Stimulated activated effector memory CD8-positive, alpha-beta T cell treated with anti-CD3 and anti-CD28 coated beads, Interleukin-12 subunit alpha, Interleukin-12 subunit beta, amount 100 ng/mL, for 72 hours (primary cell): ENCODE data around the gene CCDC149.

Source experiments
- ATAC-seq: fragments of 150-1000 bp; cut with Tn5 transposase; 2 replicates; pipeline ENCODE4 v1.10.0; 2021
- DNase-seq, 2 donors: peaks; one replicate each; pipeline ENCODE4 v3.0.0; 2021 to 2022; ENCODE audit warnings: low spot score in 2 of 2
- H3K27ac Mint-ChIP-seq: one replicate; pipeline ENCODE4 v1.8.0; 2022; ENCODE audit warnings: mild to moderate bottlenecking, mixed read lengths
- H3K36me3 Mint-ChIP-seq: one replicate; pipeline ENCODE4 v1.8.0; 2022; ENCODE audit warnings: mild to moderate bottlenecking, mixed read lengths
- H3K4me1 Mint-ChIP-seq: one replicate; pipeline ENCODE4 v1.8.0; 2022; ENCODE audit warnings: mixed read lengths
- H3K4me3 Mint-ChIP-seq: one replicate; pipeline ENCODE4 v1.8.0; 2022; ENCODE audit warnings: mild to moderate bottlenecking, mixed read lengths
- H3K9me3 Mint-ChIP-seq: one replicate; pipeline ENCODE4 v1.8.0; 2022; ENCODE audit warnings: mixed read lengths

The CCDC149 gene

GRCh38 chr4:24777536-24778463 is 135.0 kb downstream of the CCDC149 start:
- Mint-ChIP-seq H3K27ac (no peak overlapping the region), H3K9me3 (peaks cover 2% of the 10 kb centered on the region), H3K36me3 (no peaks in the 10 kb centered on the region), H3K4me3 (no peak overlapping the region), H3K4me1 (no peaks in the 10 kb centered on the region)
- ATAC-seq (no peak), DNase-seq (no peak)

GRCh38 chr4:24775750-24776149 is 137.1 kb downstream of the CCDC149 start:
- no peaks in the 10 kb centered on the region for H3K36me3 Mint-ChIP-seq
- no peak overlapping the region for H3K27ac Mint-ChIP-seq
- no peak overlapping the region for H3K4me3 Mint-ChIP-seq
- ATAC-seq (no peak), DNase-seq (no peak)
- H3K4me1 Mint-ChIP-seq, result no peaks in the 10 kb centered on the region
- peaks cover 2% of the 10 kb centered on the region for H3K9me3 Mint-ChIP-seq

- no peak overlapping the region for H3K4me3 Mint-ChIP-seq
- no peak overlapping the region for H3K27ac Mint-ChIP-seq
- ATAC-seq, result no peak
- H3K4me1 Mint-ChIP-seq, result no peaks in the 10 kb centered on the region
- H3K9me3 Mint-ChIP-seq, result peaks cover 2% of the 10 kb centered on the region
- H3K36me3 Mint-ChIP-seq, result no peaks in the 10 kb centered on the region
- DNase-seq, result no peak
Observed at GRCh38 chr4:24775032-24775605, 137.7 kb downstream of the CCDC149 start.

GRCh38 chr4:24774452-24774851 is 138.4 kb downstream of the CCDC149 start:
- Mint-ChIP-seq H3K27ac (no peak overlapping the region), H3K4me1 (no peaks in the 10 kb centered on the region), H3K9me3 (peaks cover 2% of the 10 kb centered on the region), H3K36me3 (no peaks in the 10 kb centered on the region), H3K4me3 (no peak overlapping the region)
- no peak for DNase-seq
- no peak for ATAC-seq

- H3K27ac Mint-ChIP-seq, result no peak overlapping the region
Observed at GRCh38 chr4:24772952-24773351, 139.9 kb downstream of the CCDC149 start.

GRCh38 chr4:24772061-24772705 is 140.7 kb downstream of the CCDC149 start:
- ATAC-seq, result no peak
- H3K27ac Mint-ChIP-seq, result no peak overlapping the region
- no peaks in the 10 kb centered on the region for H3K36me3 Mint-ChIP-seq
- no peak for DNase-seq
- peaks cover 6% of the 10 kb centered on the region for H3K9me3 Mint-ChIP-seq
- no peaks in the 10 kb centered on the region for H3K4me1 Mint-ChIP-seq
- H3K4me3 Mint-ChIP-seq, result no peak overlapping the region

More at GRCh38 chr4:24772952-24773351, 139.9 kb downstream of the CCDC149 start:
- Mint-ChIP-seq H3K9me3 (peaks cover 2% of the 10 kb centered on the region), H3K4me1 (no peaks in the 10 kb centered on the region), H3K4me3 (no peak overlapping the region), H3K36me3 (no peaks in the 10 kb centered on the region)
- DNase-seq, result no peak
- no peak for ATAC-seq

GRCh38 chr4:24771241-24771640 is 141.6 kb downstream of the CCDC149 start:
- Mint-ChIP-seq H3K36me3 (no peaks in the 10 kb centered on the region), H3K9me3 (peaks cover 7% of the 10 kb centered on the region), H3K4me3 (no peak overlapping the region), H3K4me1 (no peaks in the 10 kb centered on the region), H3K27ac (no peak overlapping the region)
- ATAC-seq (no peak), DNase-seq (no peak)

- Mint-ChIP-seq H3K9me3 (peaks cover 8% of the 10 kb centered on the region), H3K36me3 (no peaks in the 10 kb centered on the region), H3K4me1 (no peaks in the 10 kb centered on the region), H3K4me3 (no peak overlapping the region), H3K27ac (no peak overlapping the region)
- no peak for DNase-seq
- ATAC-seq, result no peak
Observed at GRCh38 chr4:24770667-24771066, 142.2 kb downstream of the CCDC149 start.

GRCh38 chr4:24770032-24770584 is 142.7 kb downstream of the CCDC149 start:
- Mint-ChIP-seq H3K4me3 (no peak overlapping the region), H3K36me3 (no peaks in the 10 kb centered on the region), H3K9me3 (peaks cover 6% of the 10 kb centered on the region), H3K4me1 (no peaks in the 10 kb centered on the region), H3K27ac (no peak overlapping the region)
- DNase-seq (no peak), ATAC-seq (peak; percentile 28)

- DNase-seq (no peak), ATAC-seq (no peak)
- no peak overlapping the region for H3K27ac Mint-ChIP-seq
- H3K36me3 Mint-ChIP-seq, result no peaks in the 10 kb centered on the region
- no peak overlapping the region for H3K4me3 Mint-ChIP-seq
- H3K4me1 Mint-ChIP-seq, result no peaks in the 10 kb centered on the region
- peaks cover 6% of the 10 kb centered on the region for H3K9me3 Mint-ChIP-seq
Observed at GRCh38 chr4:24769571-24769970, 143.3 kb downstream of the CCDC149 start.

- no peak for ATAC-seq
- DNase-seq, result no peak
- Mint-ChIP-seq H3K4me1 (no peaks in the 10 kb centered on the region), H3K27ac (no peak overlapping the region), H3K4me3 (no peak overlapping the region), H3K36me3 (no peaks in the 10 kb centered on the region), H3K9me3 (peaks cover 6% of the 10 kb centered on the region)
Observed at GRCh38 chr4:24768604-24769003, 144.2 kb downstream of the CCDC149 start.

- Mint-ChIP-seq H3K9me3 (peaks cover 6% of the 10 kb centered on the region), H3K4me1 (no peaks in the 10 kb centered on the region)
- ATAC-seq, result no peak
Observed at GRCh38 chr4:24768006-24768405, 144.8 kb downstream of the CCDC149 start.

GRCh38 chr4:24765376-24765988 is 147.4 kb downstream of the CCDC149 start:
- no peak for DNase-seq
- H3K9me3 Mint-ChIP-seq, result peaks cover 6% of the 10 kb centered on the region
- no peak overlapping the region for H3K4me3 Mint-ChIP-seq

More at GRCh38 chr4:24768006-24768405, 144.8 kb downstream of the CCDC149 start:
- DNase-seq, result no peak
- H3K27ac Mint-ChIP-seq, result no peak overlapping the region
- no peaks in the 10 kb centered on the region for H3K36me3 Mint-ChIP-seq
- no peak overlapping the region for H3K4me3 Mint-ChIP-seq

GRCh38 chr4:24764345-24764744 is 148.5 kb downstream of the CCDC149 start:
- Mint-ChIP-seq H3K4me1 (no peaks in the 10 kb centered on the region), H3K4me3 (no peak overlapping the region), H3K9me3 (peaks cover 6% of the 10 kb centered on the region), H3K27ac (no peak overlapping the region), H3K36me3 (no peaks in the 10 kb centered on the region)
- DNase-seq, result no peak
- no peak for ATAC-seq

More at GRCh38 chr4:24765376-24765988, 147.4 kb downstream of the CCDC149 start:
- no peak for ATAC-seq
- H3K4me1 Mint-ChIP-seq, result no peaks in the 10 kb centered on the region
- H3K27ac Mint-ChIP-seq, result no peak overlapping the region
- no peaks in the 10 kb centered on the region for H3K36me3 Mint-ChIP-seq
